NCI-H526 (cell line): Measurements from ENCODE around the gene RPS6KA5.
"Not testable (repeated sequence)": the region's sequence is repeated elsewhere in the genome, so short reads cannot be mapped to it uniquely, and the experiment has no call there.

Experiments
- DNase-seq, 2 experiments: peaks; one replicate each; lab custom pipeline; 2025; lab: John Stamatoyannopoulos, UW

Gene RPS6KA5

DNA sequence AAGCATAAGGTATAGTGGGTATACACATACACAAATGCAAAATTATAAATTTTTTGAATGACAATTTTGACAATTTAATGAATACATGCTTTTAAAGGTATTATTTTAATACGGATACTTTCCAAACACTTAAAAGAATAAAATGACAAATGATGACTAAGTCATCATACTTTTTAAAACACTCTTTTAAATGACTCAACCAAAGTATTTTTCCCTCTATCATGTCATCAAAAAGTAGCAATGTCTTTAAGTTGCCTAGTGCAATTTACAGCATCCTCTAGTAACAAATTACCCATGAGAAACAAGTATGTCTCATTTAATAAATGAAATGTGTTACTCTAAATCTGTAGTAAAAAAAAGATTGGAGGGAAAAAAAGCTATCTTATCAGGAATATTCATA is 73.3 kb downstream of the RPS6KA5 start:
- no peak for DNase-seq

- peak; percentile 32 to 57 for DNase-seq
Measured at GRCh38 chr14:90986510-90986909, 73.9 kb downstream of the RPS6KA5 start.

- DNase-seq, result no peak
Measured at GRCh38 chr14:90985601-90986242, 74.7 kb downstream of the RPS6KA5 start.

DNA sequence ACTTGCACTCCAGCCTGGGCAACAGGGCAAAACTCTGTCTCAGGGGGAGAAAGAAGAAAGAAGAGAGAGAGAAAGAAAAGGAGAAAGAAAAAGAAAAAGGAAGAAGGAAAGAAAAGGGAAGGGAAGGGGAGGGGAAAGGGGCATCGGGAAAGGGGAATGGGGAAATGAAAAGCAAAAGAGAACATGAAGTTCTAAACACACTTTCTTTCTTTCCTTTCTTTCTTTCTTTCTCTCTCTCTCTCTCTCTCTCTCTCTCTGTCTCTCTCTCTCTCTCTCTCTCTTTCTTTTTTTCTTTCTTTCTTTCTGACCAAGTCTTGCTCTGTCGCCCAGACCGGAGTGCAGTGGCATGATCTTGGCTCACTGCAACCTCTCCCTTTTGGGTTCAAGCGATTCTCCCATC is 76.9 kb downstream of the RPS6KA5 start:
- no peak for DNase-seq

- DNase-seq, result no peak
Measured at GRCh38 chr14:90981636-90982035, 78.8 kb downstream of the RPS6KA5 start.

DNA sequence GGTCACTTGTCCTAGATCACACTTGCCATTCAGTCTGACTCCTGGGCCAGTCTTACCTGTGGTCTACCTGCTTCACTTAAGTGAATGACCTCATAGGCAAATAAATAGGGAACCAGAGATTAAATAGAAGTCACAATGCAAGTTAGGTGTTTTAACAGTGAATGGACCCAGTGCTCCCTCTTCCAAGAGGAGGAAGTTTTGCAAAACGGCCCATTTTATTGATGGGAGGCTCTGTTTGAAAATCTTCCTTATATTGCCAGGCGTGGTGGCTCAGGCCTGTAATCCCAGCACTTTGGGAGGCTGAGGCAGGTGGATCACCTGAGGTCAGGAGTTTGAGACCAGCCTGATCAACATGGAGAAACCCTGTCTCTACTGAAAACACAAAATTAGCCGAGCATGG is 79.8 kb downstream of the RPS6KA5 start:
- DNase-seq, result not testable (repeated sequence)

DNA sequence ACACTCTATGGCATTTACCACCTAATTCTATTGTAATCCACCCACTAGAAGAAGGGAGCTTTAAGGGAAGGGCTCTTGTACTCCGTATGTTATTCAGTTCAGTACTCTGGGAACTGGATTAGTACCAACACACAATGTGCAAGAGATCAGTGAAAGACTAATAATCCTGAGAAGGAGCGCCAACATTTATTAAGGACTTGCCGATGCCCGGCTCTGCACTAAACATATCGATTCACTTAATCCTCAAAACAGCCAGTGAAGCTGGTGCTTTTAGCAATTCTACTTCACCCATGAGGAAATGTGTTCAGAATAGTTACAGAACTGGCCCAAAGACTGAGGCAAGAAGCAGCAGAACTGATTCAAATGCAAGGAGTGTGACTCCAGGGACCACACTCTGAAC is 80.9 kb downstream of the RPS6KA5 start:
- no peak for DNase-seq

DNA sequence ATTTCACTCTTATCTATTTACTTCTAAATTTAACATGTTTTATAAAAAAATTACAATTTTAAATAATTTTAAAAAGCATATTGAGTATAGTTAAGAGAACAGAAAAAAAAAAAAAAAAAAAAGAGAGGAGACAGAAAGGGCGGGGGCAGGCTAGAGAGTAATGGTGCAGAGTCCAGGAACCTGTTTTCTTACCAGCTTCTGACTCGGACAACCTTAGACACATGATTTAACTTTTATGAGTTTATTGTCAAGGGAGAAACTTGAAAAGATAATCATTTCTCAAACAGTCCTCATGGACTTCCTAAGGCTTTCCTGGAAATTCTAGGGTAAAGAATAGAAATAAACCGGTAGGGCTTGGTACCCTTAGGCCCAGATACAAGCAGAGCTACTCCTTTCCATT is 84.3 kb downstream of the RPS6KA5 start:
- DNase-seq, result no peak

GRCh38 chr14:90971687-90972086 is 88.8 kb downstream of the RPS6KA5 start:
- DNase-seq, result no peak

DNA sequence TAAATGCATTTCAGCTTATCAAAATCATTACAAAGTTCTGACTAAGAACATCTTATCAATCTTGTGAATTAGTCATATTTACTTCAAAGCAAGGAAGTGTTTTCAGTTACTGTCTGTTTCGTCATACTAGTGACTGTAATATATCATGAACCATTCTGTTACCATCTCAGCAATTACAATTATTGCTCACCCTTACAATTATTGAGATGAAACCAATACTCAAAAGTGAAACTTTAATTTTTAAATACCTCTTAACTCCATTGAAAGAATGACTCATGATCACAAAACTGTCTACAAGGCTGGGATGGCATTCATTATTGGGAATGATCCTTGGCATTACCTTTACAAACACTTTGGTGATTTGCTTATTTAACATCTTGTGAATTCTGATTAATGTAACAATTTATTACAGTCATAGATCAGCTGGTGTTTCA is 90.3 kb downstream of the RPS6KA5 start:
- no peak for DNase-seq

- no peak for DNase-seq
Measured at GRCh38 chr14:90969531-90970166, 90.8 kb downstream of the RPS6KA5 start.

DNA sequence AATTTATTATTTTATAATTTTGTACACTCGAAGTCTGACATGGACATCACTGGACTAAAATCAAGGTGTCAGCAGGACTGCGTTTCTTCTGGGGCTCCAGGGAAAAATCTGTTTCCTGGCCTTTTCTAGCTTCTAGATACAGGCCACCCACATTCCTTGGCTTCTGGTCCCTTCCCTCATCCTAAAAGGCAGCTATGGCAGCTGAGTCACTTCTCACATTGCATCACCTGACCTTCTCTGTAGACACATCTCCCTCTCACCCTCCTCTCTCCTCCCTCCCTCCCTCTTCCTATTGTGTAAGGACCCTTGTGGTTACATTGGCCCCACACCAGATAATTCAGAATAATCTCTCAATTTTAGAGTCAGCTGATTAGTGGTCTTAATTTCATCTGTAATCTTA is 92.4 kb downstream of the RPS6KA5 start:
- no peak for DNase-seq

DNA sequence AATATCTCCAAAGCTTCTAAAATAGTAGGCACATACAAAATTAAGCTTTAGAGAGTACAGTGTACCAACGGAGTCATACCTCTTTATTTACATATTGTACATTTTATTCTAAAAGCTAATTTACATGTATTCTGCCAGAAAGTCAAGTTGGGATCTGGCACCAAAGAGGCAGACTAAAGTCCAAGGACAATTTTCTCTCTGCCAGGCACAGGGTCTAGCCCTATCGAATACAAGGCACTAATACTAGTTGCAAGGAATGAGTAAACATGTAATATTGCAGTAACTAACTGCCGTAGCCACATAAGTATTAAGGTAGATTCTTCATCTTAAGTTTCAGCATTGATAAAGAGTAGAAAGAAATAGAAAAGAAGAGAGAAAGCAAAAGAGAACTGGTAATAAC is 93.9 kb downstream of the RPS6KA5 start:
- peak in 1 of 2 experiments; percentile 20 for DNase-seq

DNA sequence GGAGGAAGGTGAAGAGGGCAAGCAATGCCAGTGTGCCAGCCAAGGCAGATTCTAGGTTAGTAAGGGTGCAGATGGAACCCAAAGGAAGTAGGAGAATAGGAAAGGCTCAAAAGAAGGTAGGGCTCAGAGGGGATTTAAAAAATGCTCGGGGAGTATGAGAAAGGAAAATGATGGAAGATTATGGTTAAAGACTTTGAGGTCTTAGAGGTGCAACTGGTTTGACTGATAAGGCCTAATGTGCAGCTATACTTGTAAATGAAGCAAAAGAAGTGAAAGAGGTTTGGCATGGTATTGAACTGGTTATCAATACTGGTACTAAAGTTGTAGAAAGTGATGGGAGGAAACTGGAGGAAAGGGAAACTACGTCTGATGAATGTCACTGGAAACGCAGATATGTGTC is 94.7 kb downstream of the RPS6KA5 start:
- DNase-seq, result no peak

DNA sequence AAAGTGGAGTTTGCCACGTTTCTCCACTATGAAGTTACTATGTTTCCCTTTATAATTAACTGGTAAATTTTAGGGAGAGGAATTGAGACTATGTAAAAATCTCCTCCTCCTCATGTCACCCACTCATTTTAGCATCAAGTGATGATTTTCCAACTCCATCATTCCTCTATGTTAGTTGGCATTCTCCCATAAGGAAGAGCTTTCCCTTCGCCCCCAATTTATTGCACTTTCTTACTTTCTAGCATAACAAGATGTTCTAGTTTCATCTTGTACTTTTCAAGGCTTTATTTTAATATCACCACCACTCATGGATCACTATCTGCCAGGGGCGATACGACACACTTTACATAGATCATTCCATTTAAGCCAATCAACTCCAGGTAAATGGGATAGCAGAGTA is 97.1 kb downstream of the RPS6KA5 start:
- DNase-seq, result no peak

GRCh38 chr14:90962505-90963109 is 97.8 kb downstream of the RPS6KA5 start:
- DNase-seq, result no peak

- DNase-seq, result no peak
Measured at GRCh38 chr14:90960818-90961217, 99.6 kb downstream of the RPS6KA5 start.

DNA sequence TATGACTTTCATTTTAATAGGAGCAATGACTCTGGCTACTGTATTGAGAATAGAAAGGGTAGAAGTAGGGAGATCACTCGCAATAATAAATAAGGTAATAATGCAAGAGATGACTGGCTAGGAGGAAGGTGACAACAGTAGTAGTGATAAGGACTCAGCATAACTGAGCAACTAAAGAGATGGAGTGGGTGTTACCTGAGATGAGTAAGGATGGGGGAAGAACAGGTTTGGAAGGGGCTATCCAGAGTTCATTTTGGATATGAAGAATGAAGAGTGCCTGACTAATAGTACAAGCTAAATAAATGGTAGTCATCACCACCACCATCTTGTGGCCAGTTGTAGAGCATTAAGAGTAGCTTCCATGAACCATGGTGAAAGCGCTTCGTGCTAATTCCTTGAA is 101.1 kb downstream of the RPS6KA5 start:
- DNase-seq, result no peak

DNA sequence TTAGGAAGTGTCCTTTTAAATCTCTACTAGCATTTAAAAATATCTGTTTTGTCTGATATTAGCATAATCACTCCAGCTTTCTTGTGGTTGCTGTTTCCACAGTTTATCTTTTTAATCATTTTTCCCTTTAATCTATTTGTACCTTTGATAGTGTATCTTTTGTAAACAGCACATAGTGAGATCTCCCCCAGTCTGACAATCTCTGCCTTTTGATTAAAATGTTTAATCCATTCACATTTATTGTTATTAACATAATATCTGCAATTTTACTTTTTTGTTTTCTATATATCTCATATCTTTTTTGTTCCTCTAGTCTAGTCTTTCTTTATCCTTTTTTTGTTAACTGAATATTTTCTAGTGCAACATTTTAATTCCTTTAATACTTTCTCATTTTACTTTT is 104.2 kb downstream of the RPS6KA5 start:
- no peak for DNase-seq

GRCh38 chr14:90953643-90954042 is 106.8 kb downstream of the RPS6KA5 start:
- DNase-seq, result not testable (repeated sequence)

GRCh38 chr14:90943367-90943766 is 117.1 kb downstream of the RPS6KA5 start:
- no peak for DNase-seq

GRCh38 chr14:90942511-90942910 is 117.9 kb downstream of the RPS6KA5 start:
- DNase-seq, result no peak

DNA sequence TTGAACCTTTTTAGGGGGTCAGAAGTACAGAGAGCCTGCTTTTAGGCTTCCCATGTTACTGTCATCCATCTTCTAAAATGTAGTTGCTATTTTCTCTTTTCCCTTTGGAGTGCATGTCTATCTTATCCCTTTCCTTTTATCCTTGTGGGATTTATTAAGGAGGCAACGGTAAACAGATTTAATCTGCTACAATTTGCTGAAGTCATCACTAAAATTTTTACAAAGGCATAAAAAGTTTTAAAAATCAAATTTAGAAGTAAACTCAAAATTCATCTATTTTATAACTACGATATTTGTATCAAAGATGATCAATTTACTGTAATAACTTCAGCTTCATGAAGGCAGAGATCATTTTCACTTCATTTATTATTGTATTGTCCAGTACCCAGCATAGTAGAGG is 118.7 kb downstream of the RPS6KA5 start:
- no peak for DNase-seq
